Smooth muscle cell of the brain vasculature (primary cell): Measurements from ENCODE around the gene CAPN7.

Source experiments
- DNase-seq: peaks from one replicate; pipeline ENCODE4 v3.0.0-alpha.2; 2012; ENCODE audit warnings: low read depth, low spot score

CAPN7 gene

GRCh38 chr3:15273227-15273626 lies 67.2 kb downstream of the CAPN7 start:
- DNase-seq = no peak

GRCh38 chr3:15276028-15276724 lies 70.1 kb downstream of the CAPN7 start:
- DNase-seq = no peak

GRCh38 chr3:15277861-15278500 lies 71.9 kb downstream of the CAPN7 start:
- no peak for DNase-seq

- no peak for DNase-seq
Measured at GRCh38 chr3:15279205-15279604, 73.2 kb downstream of the CAPN7 start.

- no peak for DNase-seq
Measured at GRCh38 chr3:15279671-15280402, 73.8 kb downstream of the CAPN7 start.

GRCh38 chr3:15280853-15281532 lies 74.9 kb downstream of the CAPN7 start:
- DNase-seq = no peak

GRCh38 chr3:15281817-15282216 lies 75.8 kb downstream of the CAPN7 start:
- DNase-seq = no peak

- DNase-seq = no peak
Measured at GRCh38 chr3:15283702-15284101, 77.7 kb downstream of the CAPN7 start.

GRCh38 chr3:15284121-15284889 lies 78.3 kb downstream of the CAPN7 start:
- DNase-seq = no peak

- DNase-seq = no peak
Measured at GRCh38 chr3:15286022-15286421, 80.0 kb downstream of the CAPN7 start.

GRCh38 chr3:15287565-15288330 lies 81.7 kb downstream of the CAPN7 start:
- no peak for DNase-seq

GRCh38 chr3:15288331-15289035 lies 82.4 kb downstream of the CAPN7 start:
- no peak for DNase-seq

GRCh38 chr3:15289661-15290060 lies 83.6 kb downstream of the CAPN7 start:
- no peak for DNase-seq

- DNase-seq = no peak
Measured at GRCh38 chr3:15290736-15291135, 84.7 kb downstream of the CAPN7 start.

- DNase-seq = no peak
Measured at GRCh38 chr3:15291589-15292541, 85.8 kb downstream of the CAPN7 start.

GRCh38 chr3:15292765-15293522 lies 86.9 kb downstream of the CAPN7 start:
- DNase-seq = no peak

- no peak for DNase-seq
Measured at GRCh38 chr3:15294929-15295328, 88.9 kb downstream of the CAPN7 start.

- no peak for DNase-seq
Measured at GRCh38 chr3:15295506-15295905, 89.5 kb downstream of the CAPN7 start.
